Stimulated activated CD8-positive, alpha-beta memory T cell treated with anti-CD3 and anti-CD28 coated beads, Interleukin-4, amount 100 ng/mL, for 24 hours (primary cell): ENCODE data around the gene DAPK2.

ENCODE experiments used
- DNase-seq: peaks from one replicate; pipeline ENCODE4 v3.0.0-alpha.2; 2020; ENCODE audit warnings: low read depth

The DAPK2 gene

DNA sequence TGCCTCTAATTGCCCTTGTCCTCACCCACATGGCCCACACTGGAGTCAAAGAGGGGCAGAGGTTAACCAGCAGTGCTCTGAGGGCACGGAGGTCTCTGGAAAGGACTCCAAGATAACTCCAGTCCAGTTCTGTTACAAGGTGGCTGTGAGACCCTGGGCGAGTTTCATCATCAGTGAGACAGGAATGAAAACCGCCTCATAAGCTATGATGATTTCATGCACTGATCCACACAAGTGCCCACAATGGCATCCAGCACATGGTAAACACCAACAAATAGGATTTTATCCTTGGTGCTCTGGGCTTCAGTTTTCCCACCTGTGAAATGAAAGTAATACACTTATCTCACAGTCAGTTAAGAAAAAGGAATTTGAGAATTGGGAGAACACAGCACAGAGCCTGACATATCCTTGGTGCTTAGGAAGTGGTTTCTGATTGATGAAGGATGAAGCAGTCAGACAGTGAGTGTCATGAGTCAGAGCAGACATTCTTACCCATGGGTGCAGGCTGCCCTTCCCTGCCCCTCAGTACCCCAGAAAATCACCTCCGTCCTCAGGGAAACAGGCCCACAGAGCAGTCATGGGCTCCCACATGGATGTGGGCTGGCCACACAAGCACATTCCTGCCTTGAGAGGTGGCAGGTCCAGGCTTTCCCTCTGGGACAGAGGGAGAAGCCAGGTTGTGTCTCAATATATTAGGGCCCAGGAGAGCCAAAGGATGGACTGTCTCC is 48.4 kb downstream of the DAPK2 start:
- DNase-seq, result no peak

DNA sequence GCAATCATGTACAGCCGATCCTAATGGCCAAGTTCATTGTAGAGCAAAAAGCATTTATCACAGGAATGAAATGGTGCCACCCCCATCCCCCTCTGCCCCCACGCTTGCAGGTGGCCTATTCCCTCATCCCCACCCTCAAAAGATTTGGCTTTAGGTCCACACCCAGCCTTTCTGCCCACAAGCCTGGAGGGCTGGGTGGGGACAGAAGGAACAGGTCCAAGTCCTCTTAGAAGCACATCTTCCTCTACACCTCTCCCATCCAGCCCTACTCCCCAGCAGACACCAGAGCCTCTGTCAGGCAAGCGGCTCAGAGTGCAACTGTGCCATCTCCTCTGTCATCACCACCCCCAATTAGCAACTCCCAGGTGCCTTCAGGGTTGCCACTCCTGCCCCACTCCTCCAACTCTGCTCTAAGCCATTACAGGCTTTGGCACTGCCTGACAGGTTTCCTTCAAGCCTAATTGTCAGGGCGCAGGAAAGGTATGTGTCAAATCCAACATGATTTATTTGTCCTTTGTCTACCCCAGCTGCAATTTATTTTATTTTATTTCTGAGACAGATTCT is 49.4 kb downstream of the DAPK2 start:
- no peak for DNase-seq

DNA sequence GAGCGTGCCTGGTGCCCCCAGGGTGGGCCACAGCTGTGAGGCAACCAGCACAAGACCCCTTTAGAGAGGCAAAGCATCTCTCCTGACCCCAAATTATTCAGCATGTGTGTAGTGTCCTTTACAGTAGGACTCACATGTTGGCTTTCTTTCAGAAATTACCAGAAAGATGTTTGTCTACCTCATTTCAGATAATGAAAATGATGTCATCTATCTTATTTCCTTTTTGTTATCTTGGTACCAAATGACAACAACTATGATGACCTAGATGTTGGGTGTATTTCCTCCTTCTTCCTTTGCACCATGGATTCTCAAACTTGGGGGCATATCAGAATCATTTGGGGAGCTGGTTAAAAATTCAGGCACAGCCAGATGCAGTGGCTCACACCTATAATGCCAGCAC is 50.5 kb downstream of the DAPK2 start:
- no peak for DNase-seq

DNA sequence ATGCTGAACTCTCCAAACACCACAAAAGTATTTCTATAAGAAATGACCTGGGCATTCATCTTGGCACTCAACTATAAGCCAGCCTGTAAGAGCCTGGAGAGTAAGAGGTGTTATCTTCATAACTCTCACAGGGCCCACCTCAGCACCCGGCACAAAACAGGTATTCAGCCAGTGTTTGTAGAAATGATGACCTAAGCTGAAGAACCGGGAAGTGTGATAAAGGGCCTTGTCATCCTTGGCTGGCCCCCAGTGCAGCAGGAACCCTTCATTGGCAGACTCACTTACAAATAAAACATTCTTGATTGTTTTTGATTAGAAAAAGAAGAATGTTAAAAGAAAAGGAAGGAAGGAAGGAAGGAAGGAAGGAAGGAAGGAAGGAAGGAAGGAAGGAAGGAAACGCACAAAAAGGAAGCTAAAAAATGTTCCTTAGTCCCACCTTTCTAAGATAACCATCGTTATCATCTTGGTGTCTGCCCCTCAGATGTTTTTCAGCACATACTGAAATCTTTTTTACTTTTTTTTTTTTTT is 52.1 kb downstream of the DAPK2 start:
- no peak for DNase-seq

DNA sequence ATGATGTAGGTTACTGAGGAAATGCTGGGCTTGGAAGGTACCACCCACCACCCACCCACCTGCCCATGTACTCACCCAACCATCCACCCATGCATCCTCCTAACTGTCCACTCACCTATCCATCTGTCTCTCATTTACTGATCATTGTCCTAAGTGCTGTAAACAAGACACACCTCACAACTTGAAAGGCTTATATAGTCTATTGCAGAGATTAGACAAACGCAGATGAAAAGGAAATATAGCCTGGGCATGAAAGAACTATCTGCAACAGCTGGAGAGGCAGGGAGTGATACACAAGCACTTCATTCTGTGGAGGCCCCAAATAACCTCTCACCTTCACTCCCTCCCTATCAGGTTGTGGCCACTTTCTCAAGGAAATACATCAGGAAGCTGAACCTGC is 54.0 kb downstream of the DAPK2 start:
- no peak for DNase-seq

DNA sequence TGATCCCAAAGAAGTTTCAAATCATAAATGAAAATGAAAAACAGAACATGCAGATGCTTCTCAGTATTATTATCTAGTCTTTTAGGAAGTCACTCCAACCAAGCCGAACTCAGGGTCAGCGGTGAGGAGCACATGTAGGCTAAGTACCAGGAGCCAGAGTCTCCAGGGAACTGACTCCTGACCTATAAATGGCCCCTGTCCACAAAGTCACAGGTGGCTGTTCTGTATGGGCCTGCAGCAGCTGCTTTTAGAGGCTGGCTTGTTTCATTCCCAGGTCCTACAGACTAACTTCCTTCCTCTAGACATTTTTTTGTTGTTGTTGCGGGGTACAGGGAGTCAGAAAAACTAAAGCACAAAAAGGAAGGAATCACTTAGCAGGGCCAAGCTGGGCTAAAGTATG is 54.6 kb downstream of the DAPK2 start:
- DNase-seq, result no peak

DNA sequence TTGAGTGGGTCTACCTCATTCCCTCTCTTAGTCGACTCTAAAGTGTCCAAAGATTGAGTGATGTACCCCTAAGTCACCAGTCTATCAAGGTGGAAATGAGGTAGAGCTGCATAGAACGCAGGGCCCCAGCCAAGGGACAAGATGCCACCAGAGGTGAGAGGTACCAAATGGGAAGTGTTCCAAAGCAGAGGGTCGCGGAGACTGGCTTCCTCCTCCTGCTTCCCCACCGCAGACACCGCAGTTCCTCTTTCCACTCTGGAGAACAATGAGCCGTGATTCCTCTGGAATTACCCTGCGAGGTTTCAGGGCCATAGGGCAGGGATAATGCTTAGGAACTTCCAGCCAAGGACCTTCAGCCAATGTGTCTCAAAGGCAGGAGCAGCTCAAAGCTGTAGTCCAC is 55.8 kb downstream of the DAPK2 start:
- no peak for DNase-seq

DNA sequence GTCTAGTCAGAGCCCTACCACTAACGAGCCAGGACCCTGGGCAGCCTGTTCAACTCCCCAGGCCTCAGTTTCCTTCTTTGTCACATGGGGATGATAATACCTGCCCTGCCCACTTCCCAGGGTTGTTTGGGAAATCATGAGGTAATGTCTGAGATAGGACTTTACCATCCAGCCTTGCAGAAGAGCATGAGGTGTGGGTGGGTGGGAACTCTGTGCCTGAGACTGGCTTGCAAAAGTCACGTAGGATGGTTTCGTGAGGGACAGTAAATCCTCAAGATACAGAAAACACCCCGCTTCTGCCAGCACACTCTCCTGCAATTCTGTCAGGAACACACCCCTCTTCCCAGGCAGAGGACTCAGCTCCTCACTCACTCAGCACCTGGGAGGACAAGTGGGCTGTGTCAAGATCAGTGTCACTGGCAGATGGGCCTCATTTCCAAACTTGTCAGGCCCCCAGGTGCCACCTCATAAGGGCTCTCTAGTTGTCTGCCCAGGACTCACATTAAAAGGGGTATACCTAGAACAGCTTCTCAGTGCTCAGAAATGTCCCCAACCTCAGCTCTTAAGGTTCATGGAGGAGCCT is 58.4 kb downstream of the DAPK2 start:
- DNase-seq, result no peak

DNA sequence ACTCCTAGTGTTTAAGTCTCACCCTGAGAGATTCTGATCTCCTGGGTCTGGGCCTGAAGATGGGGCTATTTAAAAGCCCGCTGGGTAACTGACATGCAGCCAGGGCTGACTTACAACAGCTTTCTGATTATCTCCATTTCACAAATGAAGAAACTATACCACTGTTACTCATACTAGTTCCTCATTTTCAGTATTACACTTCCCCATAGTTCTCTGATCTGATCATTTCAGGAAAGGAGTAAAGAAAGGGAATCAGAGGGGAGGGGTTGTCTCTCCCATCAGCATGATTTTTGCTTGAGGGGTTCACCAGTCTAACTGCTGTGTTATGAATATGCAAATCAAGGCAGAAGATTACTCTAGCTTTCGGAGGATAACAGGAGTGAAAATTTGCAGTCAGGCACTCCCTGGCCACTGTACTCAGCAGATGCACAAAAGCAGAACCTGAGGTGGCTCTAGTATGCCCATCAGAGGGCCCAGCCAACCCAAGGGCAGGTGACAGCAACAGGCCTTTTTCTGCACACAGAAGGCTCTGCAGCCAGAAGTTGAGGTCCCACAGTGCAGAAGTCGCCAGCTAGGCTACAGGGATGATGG is 59.4 kb downstream of the DAPK2 start:
- DNase-seq, result no peak

DNA sequence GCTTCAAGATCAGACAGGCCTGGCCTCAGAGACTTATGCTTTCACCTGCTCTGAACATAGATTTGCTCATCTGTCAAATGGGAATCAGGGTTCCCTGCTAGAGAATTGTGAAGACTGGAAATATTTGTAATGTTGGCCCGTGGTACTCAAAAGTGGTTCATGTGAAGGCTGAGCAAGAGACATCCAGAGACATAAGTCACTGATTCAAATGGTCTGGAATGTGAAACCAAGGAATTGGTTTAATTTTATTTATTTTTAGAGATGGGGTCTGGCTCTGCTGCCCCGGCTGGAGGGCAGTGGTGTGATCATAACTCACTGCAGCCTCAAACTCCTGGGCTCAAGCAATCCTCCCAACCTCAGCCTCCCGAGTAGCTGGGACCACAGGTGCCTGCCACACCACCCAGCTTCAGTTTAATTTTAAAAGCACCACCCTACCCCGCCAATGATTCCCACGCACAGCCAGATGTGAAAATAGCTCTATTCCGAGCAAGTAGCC is 60.1 kb downstream of the DAPK2 start:
- DNase-seq, result no peak

DNA sequence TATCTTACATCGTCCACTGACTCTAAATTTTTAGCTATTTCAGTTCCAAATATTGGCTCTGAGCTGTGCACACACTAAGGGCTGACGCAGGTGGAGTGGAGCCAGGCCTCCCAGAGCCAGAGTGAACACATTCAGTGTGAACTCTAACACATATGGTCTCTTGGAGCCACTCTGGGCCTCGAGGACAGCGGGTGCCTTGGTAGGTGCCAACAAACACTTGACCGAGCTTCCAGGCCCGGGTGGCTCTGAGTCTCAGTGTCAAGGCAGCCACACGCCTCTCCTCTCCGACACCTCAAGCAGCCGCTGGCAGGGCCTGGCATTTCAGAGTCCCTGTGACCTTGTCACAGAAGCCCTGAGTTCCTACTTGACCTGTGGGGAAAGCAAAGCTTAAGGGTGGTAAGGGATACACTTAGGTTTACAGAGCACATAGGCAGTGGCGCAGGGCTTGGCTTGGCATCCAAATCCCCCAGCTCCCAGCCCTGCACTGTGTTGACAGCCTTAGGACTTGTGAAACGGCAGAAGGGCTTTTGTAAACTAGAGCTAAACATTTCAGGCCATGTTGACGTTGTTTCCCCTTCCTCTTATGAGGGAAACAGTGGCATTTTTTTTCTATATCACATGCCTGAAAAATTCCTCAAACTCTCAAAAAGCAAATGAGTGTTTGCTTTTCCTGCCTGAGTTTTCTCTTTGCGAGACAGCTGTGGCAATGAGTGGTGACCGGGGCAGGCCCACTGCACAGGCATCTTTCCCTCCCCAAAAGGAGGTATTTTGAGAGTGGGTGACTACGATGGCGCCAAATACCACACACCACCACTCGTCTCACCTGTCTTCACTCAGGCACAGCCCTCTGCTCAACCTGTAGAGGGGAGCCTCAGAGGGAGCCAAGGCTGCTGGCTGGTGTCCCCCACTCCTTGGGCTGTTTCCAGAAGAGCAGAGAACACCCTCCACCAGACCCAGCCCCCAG is 60.8 kb downstream of the DAPK2 start:
- no peak for DNase-seq

DNA sequence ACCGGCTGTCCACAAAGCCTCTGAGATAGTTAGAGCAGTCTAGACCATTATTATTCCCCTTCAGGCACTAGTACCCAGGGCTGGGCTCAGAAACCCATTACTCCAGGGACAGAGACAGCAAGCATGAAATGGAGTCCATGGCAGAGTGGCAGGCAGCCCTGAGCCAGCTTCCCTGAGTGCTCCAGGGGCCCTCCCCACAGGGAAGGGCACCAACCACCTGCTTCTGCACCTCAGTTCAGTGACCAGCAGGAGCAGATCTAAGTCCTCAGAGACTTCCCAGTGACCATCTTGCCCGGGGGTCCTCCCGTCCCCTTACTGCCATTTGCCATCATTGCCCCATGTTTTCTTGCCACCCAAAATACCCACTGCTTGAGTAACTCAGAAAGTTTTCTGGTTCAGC is 62.0 kb downstream of the DAPK2 start:
- DNase-seq, result no peak

DNA sequence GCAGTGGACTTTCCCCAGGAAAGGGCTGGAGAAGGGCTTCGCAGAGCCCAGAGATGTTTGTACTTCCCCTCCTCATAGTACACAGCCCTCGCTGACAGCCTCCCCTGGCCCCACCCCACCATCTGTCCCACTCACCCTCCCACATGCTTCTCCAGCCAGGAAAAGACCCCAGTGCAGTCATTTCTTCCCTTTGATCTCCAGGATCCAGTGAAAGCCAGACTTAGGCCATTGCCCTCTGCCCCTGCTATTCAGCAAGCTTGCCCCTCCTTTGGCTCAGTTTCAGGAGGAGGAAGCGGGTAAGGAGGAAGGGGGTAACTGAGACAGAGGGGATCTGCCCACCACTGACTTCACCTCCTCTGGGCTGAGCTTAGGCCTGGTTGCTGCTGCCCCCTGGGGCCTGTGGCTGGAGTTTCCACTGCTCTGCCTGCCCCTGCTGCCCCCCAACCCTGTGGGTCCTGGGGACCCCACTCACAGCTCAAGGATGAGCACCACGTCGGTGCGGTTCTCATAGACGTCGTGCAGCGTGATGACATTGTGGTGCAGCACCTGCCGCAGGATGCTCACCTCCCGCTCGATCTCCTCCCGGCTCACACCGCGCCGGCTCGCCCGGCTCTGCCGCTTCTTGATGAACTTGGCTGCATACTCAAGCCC is 63.1 kb downstream of the DAPK2 start:
- DNase-seq, result no peak

DNA sequence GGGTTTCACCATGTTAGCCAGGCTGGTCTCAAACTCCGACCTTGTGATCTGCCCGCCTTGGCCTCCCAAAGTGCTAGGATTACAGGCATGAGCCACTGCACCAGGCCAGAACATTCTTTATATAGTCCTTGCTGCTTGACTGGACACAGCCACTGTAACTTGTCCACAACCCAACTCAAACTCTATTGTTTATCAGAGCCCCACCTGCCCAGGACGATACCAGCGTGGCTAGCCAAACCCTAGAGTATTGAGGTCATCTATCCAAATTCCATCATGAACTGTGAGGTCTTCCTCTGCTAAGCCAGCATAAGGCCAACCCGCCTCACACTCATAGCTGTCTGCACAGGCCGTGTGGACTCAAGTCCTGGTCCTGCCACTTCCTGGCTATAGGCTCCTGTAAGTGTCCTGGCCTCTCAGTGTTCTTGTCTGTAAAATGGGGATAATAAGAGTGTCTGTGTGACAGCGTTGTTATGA is 63.9 kb downstream of the DAPK2 start:
- DNase-seq, result no peak

DNA sequence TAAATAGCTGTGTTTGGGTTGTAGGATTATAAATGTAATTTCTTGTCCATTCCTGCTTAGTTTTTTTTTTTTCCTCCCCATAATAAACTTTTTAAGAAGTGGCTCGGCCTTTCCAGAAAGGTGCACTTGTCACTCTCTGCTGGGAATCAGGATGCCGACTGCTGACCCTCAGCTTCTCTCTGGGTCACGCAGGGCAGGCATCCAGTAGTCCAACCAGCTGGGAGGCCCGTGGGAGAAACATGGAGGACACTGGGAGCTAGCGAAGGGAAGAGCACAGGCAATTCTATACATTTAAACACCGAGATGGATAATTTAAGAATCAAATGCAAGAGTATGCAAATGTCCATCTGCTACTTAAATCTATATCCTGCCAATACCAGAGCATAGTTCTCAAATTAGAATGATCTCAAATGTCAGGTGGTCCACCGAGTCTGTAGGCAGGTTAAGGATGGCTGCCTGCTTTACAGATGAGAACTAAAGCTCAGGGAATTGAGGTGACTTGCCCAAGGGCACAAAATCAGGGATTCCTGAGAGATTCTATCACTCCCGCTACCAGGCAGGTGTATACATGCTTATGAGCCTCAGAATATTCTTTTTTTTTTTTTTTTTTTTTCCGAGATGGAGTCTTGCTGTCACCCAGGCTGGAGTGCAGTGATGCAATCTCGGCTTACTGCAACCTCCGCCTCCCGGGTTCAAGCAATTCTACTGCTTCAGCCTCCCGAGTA is 64.5 kb downstream of the DAPK2 start:
- no peak for DNase-seq

DNA sequence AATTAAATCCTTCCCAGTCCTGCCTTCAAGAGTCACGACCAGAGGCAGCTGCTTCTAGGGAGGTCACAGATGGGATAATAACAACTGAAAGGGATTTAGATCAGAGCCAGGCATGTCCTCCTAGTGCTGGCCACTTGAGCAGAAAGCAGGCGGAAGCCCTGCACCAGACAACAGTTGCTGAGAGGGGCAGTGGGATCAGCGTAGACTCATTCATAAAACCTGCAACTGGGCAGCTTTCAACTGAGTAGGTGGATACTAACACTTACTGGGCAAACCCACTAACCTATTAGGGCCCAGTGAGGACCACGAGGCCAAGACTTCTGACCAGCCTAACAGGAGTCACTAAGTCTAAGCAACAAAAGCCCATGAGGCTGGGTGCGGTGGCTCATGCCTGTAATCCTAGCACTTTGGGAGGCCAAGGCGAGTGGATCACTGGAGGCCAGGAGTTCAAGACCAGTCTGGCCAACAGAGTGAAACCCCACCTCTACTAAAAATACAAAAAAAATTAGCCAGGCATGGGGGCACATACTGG is 67.0 kb downstream of the DAPK2 start:
- DNase-seq, result no peak

DNA sequence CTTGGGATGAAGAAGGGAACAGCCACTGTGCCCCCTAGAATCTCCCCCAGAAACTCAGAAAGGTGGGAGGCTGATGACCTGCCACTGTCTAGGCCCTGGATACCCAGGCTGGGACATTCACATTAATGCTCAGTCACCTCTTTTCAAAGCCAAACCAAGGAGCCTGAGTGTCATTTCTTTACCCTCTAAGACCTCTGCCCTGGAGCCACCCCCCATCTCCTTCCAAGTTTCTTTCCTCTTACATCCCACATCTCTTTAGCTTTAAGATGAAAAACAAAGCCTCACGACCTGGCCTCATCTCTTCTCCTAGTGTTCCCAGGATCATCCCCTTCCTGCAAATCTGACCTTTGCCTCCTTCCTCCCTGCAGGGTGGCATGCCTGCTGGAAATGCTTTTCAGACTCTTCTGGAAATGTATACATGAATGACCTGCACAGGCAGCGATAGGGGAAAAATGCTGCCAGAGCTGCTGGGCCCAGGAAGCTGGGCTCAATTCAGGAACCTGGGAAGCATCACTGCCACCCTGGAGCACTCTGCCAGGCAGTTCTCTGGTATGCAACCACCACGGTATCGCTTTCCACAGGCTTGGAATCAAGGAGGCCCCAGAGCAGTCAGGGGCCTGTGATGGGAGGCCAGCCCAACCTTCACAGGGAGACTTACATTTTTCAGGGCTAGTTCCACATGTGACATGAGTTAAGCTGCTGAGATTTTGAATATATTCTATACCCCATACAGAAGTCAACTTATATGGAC is 67.6 kb downstream of the DAPK2 start:
- no peak for DNase-seq

DNA sequence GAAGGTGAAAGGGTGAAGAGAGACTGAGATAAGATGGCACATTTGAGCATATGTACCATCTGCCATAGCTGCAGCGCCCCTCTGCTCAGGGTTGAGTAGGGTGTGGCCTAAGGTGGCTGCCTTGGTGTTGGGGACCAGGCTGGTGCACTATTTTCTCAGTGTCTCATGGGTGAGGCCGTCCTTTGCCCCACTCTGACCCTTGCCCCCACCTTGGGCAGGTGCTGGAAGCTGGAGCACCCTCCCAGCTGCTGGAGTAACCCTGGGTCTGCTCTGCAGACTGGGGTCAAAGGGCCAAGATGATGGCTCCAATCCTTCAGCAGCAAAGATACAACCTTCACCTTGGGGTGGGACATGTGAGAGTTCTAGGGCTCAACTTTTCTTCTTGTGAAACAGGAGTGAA is 69.2 kb downstream of the DAPK2 start:
- no peak for DNase-seq

DNA sequence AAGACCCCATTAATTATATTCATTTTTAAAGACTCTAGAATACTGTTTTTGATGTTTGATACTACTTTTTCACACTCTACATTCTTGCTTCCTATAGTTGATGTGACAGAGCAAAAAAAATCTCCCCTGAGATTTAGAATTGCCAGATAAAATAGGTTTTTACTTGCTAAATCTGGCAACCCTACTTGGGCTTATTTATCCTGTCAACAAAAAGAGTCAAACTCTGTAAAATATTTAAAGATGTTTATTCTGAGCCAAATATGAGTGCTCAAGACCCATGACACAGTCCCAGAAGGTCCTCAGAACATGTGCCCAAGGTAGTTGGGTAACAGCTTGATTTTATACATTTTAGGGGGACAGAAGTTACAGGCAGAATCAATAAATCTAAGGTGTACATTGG is 72.3 kb downstream of the DAPK2 start:
- DNase-seq, result no peak
